Adrenal gland (tissue), 12 donors: ENCODE measurements around the gene CRADD. TPM values are rescaled to one million over a fixed set of nuclear protein-coding genes. Genes with fewer than 3 reads are reported as not detected.
A peak's percentile ranks its signal among the peaks of the same experiment; 100 is the strongest.
"Not testable (repeated sequence)": the region's sequence is repeated elsewhere in the genome, so short reads cannot be mapped to it uniquely, and the experiment has no call there.

ENCODE experiments used
- DNase-seq, 7 donors: peaks; one replicate each; pipeline ENCODE4 v3.0.0-alpha.2; 2019 to 2020
- H3K27ac ChIP-seq, 5 donors: fragments of 200-600 bp; sonication (generic) in 4 of 5; 1 replicate in 3 of 5; 2 replicates in 2 of 5; pipeline versions ENCODE4 v1.5.1 to v1.8.0; 2016 to 2020; ENCODE audit warnings: mild to moderate bottlenecking in 1 of 5
- H3K27me3 ChIP-seq: fragments of 200-600 bp; 2 replicates; pipeline ENCODE4 v1.8.0; 2021
- H3K36me3 ChIP-seq, 2 donors: fragments of 200-600 bp; replicated peaks in 1 of 2; 1 replicate in 1 of 2; 2 replicates in 1 of 2; pipeline versions ENCODE4 v1.5.1 to v1.8.0; 2018 to 2022
- H3K4me1 ChIP-seq, 2 donors: fragments of 200-600 bp; replicated peaks in 1 of 2; 1 replicate in 1 of 2; 2 replicates in 1 of 2; pipeline versions ENCODE4 v1.5.1 to v1.8.0; 2018 to 2021
- H3K4me3 ChIP-seq, 4 donors: fragments of 200-600 bp; sonication (generic) in 3 of 4; one replicate each; pipeline ENCODE4 v1.5.1; 2016 to 2018
- H3K9me3 ChIP-seq, 3 donors: fragments of 200-600 bp; sonication (generic) in 1 of 3; replicated peaks in 1 of 3; 1 replicate in 2 of 3; 2 replicates in 1 of 3; pipeline versions ENCODE4 v1.5.1 to v1.8.0; 2016 to 2021
- POLR2A ChIP-seq, 2 donors: fragments of 450-650 bp; IDR thresholded peaks; one replicate each; pipeline ENCODE4 v1.6.1; 2017; ENCODE audit warnings: antibody characterized with exemption in 2 of 2, mild to moderate bottlenecking in 2 of 2, moderate library complexity in 1 of 2
- whole genome bisulfite sequencing, 4 donors: extraction: QIAGEN DNeasy Blood & Tissue Kit in 2 of 4; methylation state at CpG; one replicate each; pipeline versions ENCODE4 v1.1.5 to v1.1.7; 2013 to 2017; 5-methylcytosine and 5-hydroxymethylcytosine counted together
- intact Hi-C, 2 donors: fragments of 100-400 bp; cut with DNase I; formaldehyde crosslinking; loops; one replicate each; pipeline versions ENCODE4 v1.14.1 to v1.15.0; 2022 to 2023
- polyA plus RNA-seq, 3 donors: library from polyadenylated mRNA; stranded (reverse); fragments of 200-250 nt in 2 of 3; fragments of 350-450 nt in 1 of 3; fragmentation: Illumina TruSeq in 1 of 3; extraction: RNeasy Lipid Tissue Mini Kit (QIAGEN cat#74804) in 1 of 3; gene quantifications; one replicate each; pipeline ENCODE4 v1.2.3, GENCODE V29; 2013 to 2014
- total RNA-seq, 9 donors: library from RNA; depleted of rRNA in 4 of 9; stranded (reverse); fragments of >200 nt in 4 of 9; fragments of 120-200 nt in 1 of 9; fragmentation: NEBNext Ultra II Directional in 1 of 9; extraction: Animal tissue kit (Norgen Biotek cat#: 25700) in 1 of 9; gene quantifications; one replicate each; pipeline versions ENCODE4 v1.1.0 to v1.2.4, GENCODE V29; 2013 to 2023
- TF ChIP-seq, protein P1 (sequence below), 6 experiments: fragments of 450-650 bp in 4 of 6; fragments of 200-600 bp in 2 of 6; sonication (generic) in 1 of 6; IDR thresholded peaks; 1 replicate in 5 of 6; 2 replicates in 1 of 6; pipeline versions ENCODE4 v1.5.1 to v1.8.0; 2016 to 2021; ENCODE audit warnings: antibody characterized with exemption in 6 of 6, mild to moderate bottlenecking in 2 of 6, moderate library complexity in 1 of 6
- donor health status: healthy with polysubstance abuse.
- donor health status: Bipolar disorder and iron deficiency.
- donor health status: DM: yes; HTN: yes; CAD: no.
- donor health status: DM: no; HTN: no; CAD: no.
- donor health status: DM: no; HTN: no; CAD: no.
- donor health status: DM: yes; HTN: yes; CAD: no.

CRADD gene
- total and polyA plus RNA-seq, 12 donors = 7.3 to 70.1 (median 35.8) TPM

DNA sequence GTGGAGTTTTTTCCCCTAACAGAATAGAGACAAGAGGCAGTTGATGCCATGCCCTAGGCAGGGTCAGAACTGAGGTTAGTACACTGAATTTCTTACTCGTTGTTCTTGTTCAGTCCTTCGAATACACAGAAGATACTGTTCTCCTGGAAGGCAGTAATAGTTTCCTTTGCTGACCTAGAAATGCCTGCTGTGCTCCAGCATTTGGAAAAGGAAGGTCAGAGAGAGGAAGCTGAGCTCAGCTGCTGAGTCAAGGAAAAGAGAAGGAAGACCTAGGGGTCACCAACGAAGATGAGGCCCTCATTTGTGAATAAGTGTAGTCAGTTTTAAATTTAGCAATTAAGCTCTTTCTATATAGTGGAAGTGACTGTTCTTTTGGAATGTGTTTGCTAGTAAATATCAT, 100.1 kb downstream of the CRADD start:
- H3K27ac ChIP-seq = peak overlapping the region in 4 of 5 donors; percentile 64 to 95 (median 84)
- no peaks in the 10 kb centered on the region for H3K27me3 ChIP-seq
- no peaks in the 10 kb centered on the region for H3K9me3 ChIP-seq
- intact Hi-C loops = no loop called here
- DNase-seq = peak; percentile 49 to 74 (median 61)
- H3K4me1 ChIP-seq = peaks cover 32 to 53% of the 10 kb centered on the region in 2 donors
- TF ChIP-seq, protein P1, sequence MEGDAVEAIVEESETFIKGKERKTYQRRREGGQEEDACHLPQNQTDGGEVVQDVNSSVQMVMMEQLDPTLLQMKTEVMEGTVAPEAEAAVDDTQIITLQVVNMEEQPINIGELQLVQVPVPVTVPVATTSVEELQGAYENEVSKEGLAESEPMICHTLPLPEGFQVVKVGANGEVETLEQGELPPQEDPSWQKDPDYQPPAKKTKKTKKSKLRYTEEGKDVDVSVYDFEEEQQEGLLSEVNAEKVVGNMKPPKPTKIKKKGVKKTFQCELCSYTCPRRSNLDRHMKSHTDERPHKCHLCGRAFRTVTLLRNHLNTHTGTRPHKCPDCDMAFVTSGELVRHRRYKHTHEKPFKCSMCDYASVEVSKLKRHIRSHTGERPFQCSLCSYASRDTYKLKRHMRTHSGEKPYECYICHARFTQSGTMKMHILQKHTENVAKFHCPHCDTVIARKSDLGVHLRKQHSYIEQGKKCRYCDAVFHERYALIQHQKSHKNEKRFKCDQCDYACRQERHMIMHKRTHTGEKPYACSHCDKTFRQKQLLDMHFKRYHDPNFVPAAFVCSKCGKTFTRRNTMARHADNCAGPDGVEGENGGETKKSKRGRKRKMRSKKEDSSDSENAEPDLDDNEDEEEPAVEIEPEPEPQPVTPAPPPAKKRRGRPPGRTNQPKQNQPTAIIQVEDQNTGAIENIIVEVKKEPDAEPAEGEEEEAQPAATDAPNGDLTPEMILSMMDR (IDR thresholded peaks at IDR 0.05) = no peak
- TF ChIP-seq POLR2A (IDR thresholded peaks at IDR 0.05) = no peak
- H3K36me3 ChIP-seq = no peaks in the 10 kb centered on the region
- no peak overlapping the region for H3K4me3 ChIP-seq
- WGBS, 4 donors = 0 to 10% (median 3%) methylated on average over 3 of the region's 3 CpGs

DNA sequence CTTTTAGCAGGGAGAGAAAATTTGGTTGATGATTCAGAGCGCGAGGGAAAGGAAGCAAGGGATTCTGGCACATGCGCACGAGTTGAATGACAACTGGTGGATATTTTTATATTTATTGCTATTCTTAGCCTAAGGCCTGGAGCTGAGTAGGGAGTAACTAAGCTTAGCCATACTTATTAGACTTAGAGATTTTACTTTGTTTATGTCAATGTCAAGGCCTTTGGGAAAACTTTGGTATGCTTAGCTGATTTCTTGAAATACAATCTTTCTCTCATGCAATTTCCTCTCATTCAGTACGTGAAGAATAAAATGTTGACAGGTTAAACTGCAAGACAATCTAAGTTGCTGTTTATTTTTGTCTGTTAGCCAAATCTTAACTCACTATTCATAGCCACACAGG, 101.1 kb downstream of the CRADD start:
- TF ChIP-seq POLR2A (IDR thresholded peaks at IDR 0.05) = peak in 1 of 2 donors; percentile 16
- TF ChIP-seq, protein P1 (IDR thresholded peaks at IDR 0.05) = no peak
- 7 to 15% (median 10%) methylated on average over 5 of the region's 5 CpGs for WGBS, 4 donors
- H3K4me1 ChIP-seq = peaks cover 30 to 55% of the 10 kb centered on the region in 2 donors
- peak; percentile 61 to 86 (median 69) for DNase-seq
- no peak overlapping the region for H3K4me3 ChIP-seq
- peak overlapping the region in 4 of 5 donors; percentile 64 to 95 (median 84) for H3K27ac ChIP-seq
- intact Hi-C loops = no loop called here
- no peaks in the 10 kb centered on the region for H3K9me3 ChIP-seq
- no peaks in the 10 kb centered on the region for H3K36me3 ChIP-seq
- no peaks in the 10 kb centered on the region for H3K27me3 ChIP-seq

DNA sequence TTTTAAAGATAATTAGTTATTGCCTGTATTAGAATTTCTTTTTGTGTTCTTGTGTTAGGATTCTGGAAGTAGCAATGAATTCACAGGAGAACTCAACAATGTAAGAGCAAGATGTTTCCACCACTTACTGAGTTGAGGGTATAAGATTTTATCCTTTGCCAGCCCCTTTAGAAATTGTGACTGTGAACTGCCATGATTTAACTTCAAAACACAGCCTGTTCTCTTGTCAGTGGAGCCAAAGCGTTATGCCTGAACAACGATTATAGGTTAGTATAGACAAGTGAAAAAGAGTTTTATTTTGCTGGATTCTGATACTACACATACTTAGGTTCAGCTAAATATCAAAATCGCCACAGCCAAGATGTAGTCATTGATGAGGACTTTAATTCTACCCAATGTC, 101.6 kb downstream of the CRADD start:
- Histone ChIP-seq H3K27ac (peak overlapping the region in 4 of 5 donors; percentile 64 to 95 (median 84)), H3K4me1 (peaks cover 31 to 58% of the 10 kb centered on the region in 2 donors)

DNA sequence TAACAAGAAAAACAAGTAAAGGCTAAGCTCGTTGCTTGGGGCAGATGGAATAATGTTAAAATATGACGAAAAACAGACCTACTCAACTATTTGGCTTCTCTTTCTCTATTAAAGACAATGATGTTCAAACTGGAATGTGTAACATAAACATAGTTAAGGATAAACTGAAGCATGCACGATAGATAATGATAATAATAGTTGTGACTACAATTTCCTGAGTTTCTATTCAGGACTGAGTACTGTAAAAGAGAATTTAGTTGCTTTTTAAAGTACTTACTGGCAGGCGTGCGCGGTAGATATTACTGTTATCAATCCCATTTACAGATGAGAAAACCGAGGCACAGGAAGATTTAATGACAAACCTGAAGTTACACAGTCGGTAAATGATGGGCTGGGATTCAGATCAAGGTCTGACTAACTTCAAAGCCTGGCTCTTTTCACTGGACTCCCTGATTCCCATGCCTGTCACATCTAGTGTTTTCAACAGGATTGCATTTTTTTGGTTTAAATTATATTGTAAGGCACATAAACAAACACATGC, 103.0 kb downstream of the CRADD start:
- H3K4me1 ChIP-seq = peaks cover 39 to 67% of the 10 kb centered on the region in 2 donors
- WGBS, 4 donors = 63 to 71% (median 64%) methylated on average over 8 of the region's 8 CpGs
- intact Hi-C loops = no loop called here
- no peaks in the 10 kb centered on the region for H3K36me3 ChIP-seq
- H3K27me3 ChIP-seq = no peaks in the 10 kb centered on the region
- no peak for TF ChIP-seq POLR2A (IDR thresholded peaks at IDR 0.05)
- TF ChIP-seq, protein P1 (IDR thresholded peaks at IDR 0.05) = no peak
- H3K9me3 ChIP-seq = no peaks in the 10 kb centered on the region
- no peak for DNase-seq
- no peak overlapping the region for H3K4me3 ChIP-seq
- peak overlapping the region in 2 of 5 donors; percentile 6 to 87 for H3K27ac ChIP-seq

More for the DNA sequence above, 101.6 kb downstream of the CRADD start:
- no peaks in the 10 kb centered on the region for H3K9me3 ChIP-seq
- intact Hi-C loops = no loop called here
- no peak overlapping the region for H3K4me3 ChIP-seq
- 66 to 76% (median 73%) methylated on average over 3 of the region's 3 CpGs for WGBS, 4 donors
- H3K27me3 ChIP-seq = no peaks in the 10 kb centered on the region
- no peak for TF ChIP-seq POLR2A (IDR thresholded peaks at IDR 0.05)
- TF ChIP-seq, protein P1 (IDR thresholded peaks at IDR 0.05) = no peak
- no peak for DNase-seq
- H3K36me3 ChIP-seq = no peaks in the 10 kb centered on the region

DNA sequence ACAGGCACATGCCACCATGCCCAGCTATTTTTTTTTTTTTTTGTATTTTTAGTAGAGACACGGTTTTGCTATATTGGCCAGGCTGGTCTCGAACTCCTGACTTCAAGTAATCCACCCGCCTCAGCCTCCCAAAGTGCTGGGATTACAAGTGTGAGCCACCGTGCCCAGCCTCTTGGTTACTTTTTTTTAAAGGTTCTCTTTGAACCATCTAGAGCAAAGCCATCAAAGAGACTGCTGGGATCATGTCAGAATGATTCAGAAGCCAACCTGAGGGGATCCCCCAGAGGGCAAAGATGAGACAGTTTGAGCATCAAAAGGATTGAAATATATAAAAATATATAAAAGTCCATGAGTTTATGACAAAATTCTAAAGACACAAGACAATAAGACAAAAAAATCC, 103.7 kb downstream of the CRADD start:
- H3K9me3 ChIP-seq, H3K27me3 ChIP-seq, intact Hi-C loops, H3K36me3 ChIP-seq, H3K27ac ChIP-seq, DNase-seq, H3K4me3 ChIP-seq: not testable (repeated sequence)
- H3K4me1 ChIP-seq = peaks cover 46 to 74% of the 10 kb centered on the region in 2 donors
- WGBS, 4 donors = 78 to 88% (median 86%) methylated on average over 4 of the region's 4 CpGs

DNA sequence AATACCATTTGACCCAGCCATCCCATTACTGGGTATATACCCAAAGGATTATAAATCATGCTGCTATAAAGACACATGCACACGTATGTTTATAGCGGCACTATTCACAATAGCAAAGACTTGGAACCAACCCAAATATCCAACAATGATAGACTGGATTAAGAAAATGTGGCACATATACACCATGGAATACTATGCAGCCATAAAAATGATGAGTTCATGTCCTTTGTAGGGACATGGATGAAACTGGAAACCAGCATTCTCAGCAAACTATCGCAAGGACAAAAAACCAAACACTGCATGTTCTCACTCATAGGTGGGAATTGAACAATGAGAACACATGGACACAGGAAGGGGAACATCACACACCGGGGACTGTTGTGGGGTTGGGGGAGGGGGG, 104.8 kb downstream of the CRADD start:
- H3K4me3 ChIP-seq, DNase-seq, H3K27ac ChIP-seq, H3K9me3 ChIP-seq, H3K27me3 ChIP-seq, H3K36me3 ChIP-seq, intact Hi-C loops: not testable (repeated sequence)
- peaks cover 47 to 64% of the 10 kb centered on the region in 2 donors for H3K4me1 ChIP-seq
- WGBS, 4 donors = 96 to 100% (median 100%) methylated on average over 1 to 4 of the region's 4 CpGs
